ENCODE results near the gene AKAP14.
A peak's percentile ranks its signal among the peaks of the same experiment; 100 is the strongest.

- TF ChIP-seq CTCF (conservative IDR thresholded peaks at IDR 0.05 in 1 of 2, IDR thresholded peaks at IDR 0.05 in 1 of 2; ENCODE audit: extremely low read depth in 1 of 2, insufficient read depth in 1 of 2, low read depth in 1 of 2, low read length in 2 of 2) (peak in 1 of 2 donors; percentile 24), EZH2 (IDR thresholded peaks at IDR 0.05; ENCODE audit: borderline replicate concordance, low read length) (no peak)
Observed at GRCh38 chrX:119948381-119948780, 52.7 kb downstream of the AKAP14 start.

All from mammary epithelial cell (primary cell).